Thymus (tissue), 11 donors: ENCODE data around the gene SFT2D2. TPM values are rescaled to one million over a fixed set of nuclear protein-coding genes. Genes with fewer than 3 reads are reported as not detected.

ENCODE experiments used
- DNase-seq, 9 donors: peaks; one replicate each; pipeline ENCODE4 v3.0.0-alpha.2; 2013; ENCODE audit warnings: low spot score in 9 of 9, low read depth in 6 of 9, missing footprints in 1 of 9
- H3K27ac ChIP-seq, 2 donors: one replicate each; pipeline ENCODE4 v1.5.1; 2013; ENCODE audit warnings: control low read depth in 1 of 2, low read depth in 1 of 2, low read length in 1 of 2, mild to moderate bottlenecking in 1 of 2, moderate library complexity in 1 of 2
- H3K27me3 ChIP-seq, 2 donors: one replicate each; pipeline ENCODE4 v1.5.1; 2013; ENCODE audit warnings: low read length in 1 of 2; ENCODE audit not compliant: control insufficient read depth in 2 of 2, insufficient read depth in 1 of 2
- H3K36me3 ChIP-seq, 2 donors: one replicate each; pipeline ENCODE4 v1.5.1; 2013; ENCODE audit warnings: low read length in 1 of 2, mild to moderate bottlenecking in 1 of 2, moderate library complexity in 1 of 2; ENCODE audit not compliant: control insufficient read depth in 2 of 2, insufficient read depth in 2 of 2
- H3K4me1 ChIP-seq, 2 donors: one replicate each; pipeline ENCODE4 v1.5.1; 2013; ENCODE audit warnings: low read length in 2 of 2; ENCODE audit not compliant: control insufficient read depth in 2 of 2, insufficient read depth in 2 of 2
- H3K4me3 ChIP-seq, 2 donors: one replicate each; pipeline ENCODE4 v1.5.1; 2013; ENCODE audit warnings: low read length in 2 of 2, control low read depth in 1 of 2, mild to moderate bottlenecking in 1 of 2
- H3K9me3 ChIP-seq, 2 donors: one replicate each; pipeline ENCODE4 v1.5.1; 2013; ENCODE audit warnings: low read length in 1 of 2, mild to moderate bottlenecking in 1 of 2; ENCODE audit not compliant: control insufficient read depth in 2 of 2, insufficient read depth in 1 of 2
- WGBS: extraction: QIAGEN DNeasy Blood & Tissue Kit; methylation state at CpG from one replicate; pipeline ENCODE4 v1.1.7; 2013; 5-methylcytosine and 5-hydroxymethylcytosine counted together
- polyA plus RNA-seq: library from polyadenylated mRNA; stranded (reverse); fragments of 200-250 nt; gene quantifications from one replicate; pipeline ENCODE4 v1.2.3, GENCODE V29; 2013
- total RNA-seq: library from RNA; stranded (reverse); fragments of 120-200 nt; gene quantifications from one replicate; pipeline ENCODE4 v1.2.4, GENCODE V29; 2013
- donor health status: healthy.

Gene SFT2D2
- total and polyA plus RNA-seq, 2 donors = 11.0 to 12.6 TPM

GRCh38 chr1:168252204-168252733 is 26.5 kb downstream of the SFT2D2 start:
- no peak overlapping the region for H3K27ac ChIP-seq
- H3K9me3 ChIP-seq = peaks cover 1 to 8% of the 10 kb centered on the region in 2 donors
- peaks cover 23 to 25% of the 10 kb centered on the region in 2 donors for H3K36me3 ChIP-seq
- no peaks in the 10 kb centered on the region for H3K4me1 ChIP-seq
- H3K4me3 ChIP-seq = no peak overlapping the region
- no peaks in the 10 kb centered on the region for H3K27me3 ChIP-seq
- WGBS = 95% methylated on average over 3 of the region's 3 CpGs
- no peak for DNase-seq

- no peak for DNase-seq
- H3K36me3 ChIP-seq = peaks cover 5 to 9% of the 10 kb centered on the region in 2 donors
- peaks cover 1 to 8% of the 10 kb centered on the region in 2 donors for H3K9me3 ChIP-seq
- H3K4me3 ChIP-seq = no peak overlapping the region
- WGBS = 97% methylated on average over 2 of the region's 2 CpGs
- H3K4me1 ChIP-seq = peaks cover 0 to 3% of the 10 kb centered on the region in 2 donors
- H3K27ac ChIP-seq = no peak overlapping the region
- H3K27me3 ChIP-seq = no peaks in the 10 kb centered on the region
Measured at GRCh38 chr1:168256164-168256563, 30.4 kb downstream of the SFT2D2 start.

- Histone ChIP-seq H3K9me3 (peaks cover 1 to 8% of the 10 kb centered on the region in 2 donors), H3K27ac (no peak overlapping the region), H3K4me3 (no peak overlapping the region), H3K27me3 (no peaks in the 10 kb centered on the region), H3K4me1 (peaks cover 0 to 4% of the 10 kb centered on the region in 2 donors), H3K36me3 (peaks cover 3% of the 10 kb centered on the region in 2 donors)
- DNase-seq = no peak
- WGBS = 68% methylated on average over 2 of the region's 2 CpGs
Measured at GRCh38 chr1:168257397-168257796, 31.6 kb downstream of the SFT2D2 start.

GRCh38 chr1:168259567-168259966 is 33.8 kb downstream of the SFT2D2 start:
- H3K36me3 ChIP-seq = peaks cover 3 to 9% of the 10 kb centered on the region in 2 donors
- DNase-seq = no peak
- H3K27ac ChIP-seq = no peak overlapping the region
- H3K9me3 ChIP-seq = peaks cover 1 to 13% of the 10 kb centered on the region in 2 donors
- no peak overlapping the region for H3K4me3 ChIP-seq
- H3K27me3 ChIP-seq = no peaks in the 10 kb centered on the region
- peaks cover 0 to 4% of the 10 kb centered on the region in 2 donors for H3K4me1 ChIP-seq
- 96% methylated on average over 1 of the region's 1 CpG for WGBS

GRCh38 chr1:168260393-168260792 is 34.6 kb downstream of the SFT2D2 start:
- peaks cover 0 to 9% of the 10 kb centered on the region in 2 donors for H3K36me3 ChIP-seq
- H3K9me3 ChIP-seq = peaks cover 1 to 13% of the 10 kb centered on the region in 2 donors
- H3K27ac ChIP-seq = no peak overlapping the region
- no peak for DNase-seq
- 93% methylated on average over 3 of the region's 3 CpGs for WGBS
- no peaks in the 10 kb centered on the region for H3K27me3 ChIP-seq
- H3K4me3 ChIP-seq = no peak overlapping the region
- peaks cover 0 to 4% of the 10 kb centered on the region in 2 donors for H3K4me1 ChIP-seq

- H3K4me3 ChIP-seq = no peak overlapping the region
- H3K27me3 ChIP-seq = no peaks in the 10 kb centered on the region
- WGBS = 96% methylated on average over 2 of the region's 2 CpGs
- no peak for DNase-seq
- peaks cover 0 to 8% of the 10 kb centered on the region in 2 donors for H3K9me3 ChIP-seq
- peaks cover 0 to 6% of the 10 kb centered on the region in 2 donors for H3K36me3 ChIP-seq
- H3K4me1 ChIP-seq = peaks cover 0 to 4% of the 10 kb centered on the region in 2 donors
- no peak overlapping the region for H3K27ac ChIP-seq
Measured at GRCh38 chr1:168261390-168261789, 35.6 kb downstream of the SFT2D2 start.

GRCh38 chr1:168263130-168263529 is 37.3 kb downstream of the SFT2D2 start:
- 96% methylated on average over 4 of the region's 4 CpGs for WGBS

GRCh38 chr1:168264296-168264695 is 38.5 kb downstream of the SFT2D2 start:
- H3K9me3 ChIP-seq = peaks cover 0 to 10% of the 10 kb centered on the region in 2 donors
- no peak overlapping the region for H3K27ac ChIP-seq
- no peaks in the 10 kb centered on the region for H3K27me3 ChIP-seq
- peaks cover 0 to 6% of the 10 kb centered on the region in 2 donors for H3K36me3 ChIP-seq
- 99% methylated on average over 7 of the region's 7 CpGs for WGBS
- DNase-seq = no peak
- H3K4me1 ChIP-seq = peaks cover 0 to 4% of the 10 kb centered on the region in 2 donors
- no peak overlapping the region for H3K4me3 ChIP-seq

More at GRCh38 chr1:168263130-168263529, 37.3 kb downstream of the SFT2D2 start:
- H3K27me3 ChIP-seq = no peaks in the 10 kb centered on the region
- H3K27ac ChIP-seq = no peak overlapping the region
- peaks cover 0 to 6% of the 10 kb centered on the region in 2 donors for H3K36me3 ChIP-seq
- DNase-seq = no peak
- H3K4me1 ChIP-seq = peaks cover 0 to 4% of the 10 kb centered on the region in 2 donors
- peaks cover 0 to 7% of the 10 kb centered on the region in 2 donors for H3K9me3 ChIP-seq
- H3K4me3 ChIP-seq = no peak overlapping the region

GRCh38 chr1:168265596-168265995 is 39.8 kb downstream of the SFT2D2 start:
- Histone ChIP-seq H3K27ac (no peak overlapping the region), H3K27me3 (no peaks in the 10 kb centered on the region), H3K4me3 (no peak overlapping the region), H3K4me1 (peaks cover 0 to 4% of the 10 kb centered on the region in 2 donors), H3K9me3 (peaks cover 0 to 13% of the 10 kb centered on the region in 2 donors), H3K36me3 (peaks cover 0 to 6% of the 10 kb centered on the region in 2 donors)
- 100% methylated on average over 1 of the region's 1 CpG for WGBS
- no peak for DNase-seq
